ENCODE results near the gene PLEKHM1.
"Not testable (repeated sequence)": the region's sequence is repeated elsewhere in the genome, so short reads cannot be mapped to it uniquely, and the experiment has no call there.

The PLEKHM1 gene

GRCh38 chr17:45441526-45442310, 48.8 kb downstream of the PLEKHM1 start:
- Histone ChIP-seq H3K27ac (peak overlapping the region in 8 of 11 experiments; percentile 16 to 82 (median 55); a peak in 14 of 22 replicates), H3K9ac (peak overlapping the region in 6 of 11 experiments; percentile 5 to 73 (median 52); a peak in 8 of 22 replicates), H3K4me2 (peak overlapping the region; percentile 5 to 100 (median 74); a peak in 19 of 22 replicates)

DNA sequence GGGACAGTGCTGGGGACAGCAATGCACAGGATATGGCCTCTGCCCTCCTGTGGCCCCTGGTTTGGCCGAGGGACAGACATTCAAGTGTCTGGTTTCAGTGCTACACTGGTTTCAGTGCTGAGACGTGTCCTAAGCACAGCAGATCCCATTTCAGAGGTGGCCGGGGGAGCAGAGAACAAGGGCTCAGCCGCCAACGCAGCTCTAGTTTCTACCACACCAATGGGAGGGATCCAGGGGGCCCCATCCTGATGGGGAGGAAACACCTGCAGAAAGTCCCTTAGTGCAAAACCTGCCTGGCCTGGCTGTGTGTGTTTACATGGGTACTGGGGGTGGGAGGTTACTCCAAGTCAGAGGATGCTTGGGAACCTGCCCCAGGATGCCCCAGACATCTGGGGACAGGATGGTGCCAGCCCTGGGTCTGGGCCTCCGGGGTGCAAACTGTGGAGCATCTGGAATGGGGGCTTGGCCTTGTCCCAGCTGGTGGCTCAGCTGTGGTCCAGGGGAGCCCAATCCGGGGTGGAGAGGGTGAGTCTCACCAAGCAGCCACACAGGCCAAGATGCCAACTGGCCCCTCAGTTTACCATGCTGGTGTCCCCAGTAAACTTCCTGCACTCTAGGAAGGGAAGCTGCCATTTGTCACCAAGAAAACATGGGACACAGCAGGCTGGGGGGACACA, 49.5 kb downstream of the PLEKHM1 start:
- H3K9ac ChIP-seq = peak overlapping the region in 7 of 11 experiments; percentile 28 to 73 (median 48); a peak in 11 of 22 replicates

More at GRCh38 chr17:45441526-45442310, 48.8 kb downstream of the PLEKHM1 start:
- no peaks in the 10 kb centered on the region for H3K9me3 ChIP-seq (replicated peaks in 1 of 11)
- no peak overlapping the region for H3K4me3 ChIP-seq
- TF ChIP-seq Cebpa-rat (IDR thresholded peaks at IDR 0.05) = no peak
- H3K36me3 ChIP-seq = peaks cover 0 to 45% (median 26%) of the 10 kb centered on the region in 11 experiments; a peak in 18 of 22 replicates
- H3K27me3 ChIP-seq = no peaks in the 10 kb centered on the region
- peaks cover 0 to 61% (median 4%) of the 10 kb centered on the region in 11 experiments; a peak in 10 of 22 replicates for H4K20me1 ChIP-seq
- peaks cover 31 to 100% (median 96%) of the 10 kb centered on the region in 10 experiments for H3K4me1 ChIP-seq

DNA sequence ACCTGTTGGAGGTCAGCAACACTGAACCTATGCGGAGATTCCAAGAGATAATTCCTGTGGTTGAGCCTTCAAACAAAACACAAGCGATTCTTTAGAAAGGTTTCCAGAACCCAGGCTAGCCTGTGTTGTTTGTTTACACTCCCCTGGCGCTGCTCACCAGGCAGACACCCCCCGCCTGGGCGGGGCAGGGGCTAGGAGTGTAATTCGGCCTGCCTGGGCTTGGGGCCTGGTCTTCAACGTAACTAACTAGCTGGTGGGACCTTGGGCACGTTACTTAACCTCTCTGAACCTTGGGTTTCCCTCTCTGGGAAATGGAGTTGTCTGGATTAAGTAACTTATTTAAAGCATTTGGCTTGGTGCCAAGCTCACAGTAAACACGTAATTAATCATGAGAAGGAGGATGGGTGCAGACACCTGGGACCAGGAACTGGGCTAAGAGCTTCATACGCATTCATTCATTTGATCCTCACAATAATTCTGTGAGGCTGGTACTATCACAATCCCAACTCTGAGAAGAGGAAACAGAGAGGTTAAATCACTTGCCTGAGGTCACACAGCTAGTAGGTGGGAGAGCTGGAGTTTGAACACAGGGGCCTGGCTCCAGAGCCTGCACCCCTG, 50.3 kb downstream of the PLEKHM1 start:
- H3K4me2 ChIP-seq = peak overlapping the region in 9 of 11 experiments; percentile 45 to 100 (median 80); a peak in 18 of 22 replicates
- H3K27ac ChIP-seq = peak overlapping the region in 7 of 11 experiments; percentile 50 to 82 (median 64); a peak in 13 of 22 replicates
- peak overlapping the region in 6 of 11 experiments; percentile 30 to 73 (median 56); a peak in 9 of 22 replicates for H3K9ac ChIP-seq
- no peaks in the 10 kb centered on the region for H3K27me3 ChIP-seq
- H4K20me1 ChIP-seq = peaks cover 0 to 68% (median 10%) of the 10 kb centered on the region in 11 experiments; a peak in 11 of 22 replicates
- H3K36me3 ChIP-seq = peaks cover 0 to 55% (median 36%) of the 10 kb centered on the region in 11 experiments; a peak in 18 of 22 replicates
- no peaks in the 10 kb centered on the region for H3K9me3 ChIP-seq (replicated peaks in 1 of 11)
- H3K4me1 ChIP-seq = peaks cover 19 to 100% (median 96%) of the 10 kb centered on the region in 10 experiments
- H3K4me3 ChIP-seq = no peak overlapping the region
- no peak for TF ChIP-seq Cebpa-rat (IDR thresholded peaks at IDR 0.05)

More for the DNA sequence above, 49.5 kb downstream of the PLEKHM1 start:
- peaks cover 0 to 52% (median 33%) of the 10 kb centered on the region in 11 experiments; a peak in 18 of 22 replicates for H3K36me3 ChIP-seq
- H3K4me2 ChIP-seq = peak overlapping the region; percentile 5 to 100 (median 74); a peak in 18 of 22 replicates
- not testable (repeated sequence) for H3K4me3 ChIP-seq; H3K27me3 ChIP-seq; H3K9me3 ChIP-seq (replicated peaks in 1 of 11)
- peak overlapping the region in 8 of 11 experiments; percentile 16 to 82 (median 58); a peak in 15 of 22 replicates for H3K27ac ChIP-seq
- H4K20me1 ChIP-seq = peaks cover 0 to 66% (median 9%) of the 10 kb centered on the region in 11 experiments; a peak in 11 of 22 replicates
- H3K4me1 ChIP-seq = peaks cover 26 to 100% (median 96%) of the 10 kb centered on the region in 10 experiments

DNA sequence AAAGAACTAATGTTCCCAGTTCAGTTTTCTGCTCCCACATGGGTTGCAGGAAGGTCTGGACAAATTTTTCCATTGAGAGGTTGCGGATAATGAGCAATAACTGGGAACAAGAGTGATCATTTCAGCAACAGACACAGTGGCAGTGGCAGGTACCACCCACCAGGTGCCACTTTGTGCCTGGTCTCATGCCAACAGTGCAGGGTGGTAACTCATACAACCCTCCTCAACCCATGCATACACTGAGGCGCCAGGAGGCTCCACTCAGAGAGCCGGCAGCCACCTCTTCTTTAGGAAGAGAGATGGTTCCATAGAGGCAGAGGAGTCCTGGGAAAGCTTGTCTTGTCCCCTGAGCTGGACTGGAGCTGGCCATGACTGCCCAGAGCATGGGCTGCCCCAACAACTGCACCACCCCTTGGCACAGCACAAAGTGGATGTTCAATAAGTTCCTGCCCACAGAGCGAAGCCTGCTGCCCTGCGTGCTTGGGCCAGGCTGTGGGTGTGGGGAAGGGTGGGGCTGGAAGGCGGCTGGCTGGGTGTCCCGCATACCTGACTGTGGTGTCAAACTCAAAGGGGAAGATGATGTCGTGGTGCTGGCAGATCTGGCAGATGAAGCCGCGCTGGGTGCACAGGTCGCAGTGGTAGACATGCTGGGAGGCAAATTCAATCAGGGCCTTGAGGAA, 51.5 kb downstream of the PLEKHM1 start:
- Histone ChIP-seq H3K4me2 (peak overlapping the region in 8 of 11 experiments; percentile 64 to 100 (median 86); a peak in 15 of 22 replicates), H3K9me3 (replicated peaks in 1 of 11) (no peaks in the 10 kb centered on the region), H3K27me3 (no peaks in the 10 kb centered on the region), H3K9ac (peak overlapping the region in 2 of 11 experiments; percentile 33 to 65; a peak in 1 of 22 replicates), H3K4me1 (peaks cover 24 to 100% (median 96%) of the 10 kb centered on the region in 10 experiments), H3K27ac (peak overlapping the region in 4 of 11 experiments; percentile 23 to 82 (median 54); a peak in 5 of 22 replicates), H4K20me1 (peaks cover 0 to 64% (median 10%) of the 10 kb centered on the region in 11 experiments; a peak in 11 of 22 replicates), H3K4me3 (no peak overlapping the region), H3K36me3 (peaks cover 0 to 48% (median 31%) of the 10 kb centered on the region in 11 experiments; a peak in 16 of 22 replicates)
- no peak for TF ChIP-seq Cebpa-rat (IDR thresholded peaks at IDR 0.05)

DNA sequence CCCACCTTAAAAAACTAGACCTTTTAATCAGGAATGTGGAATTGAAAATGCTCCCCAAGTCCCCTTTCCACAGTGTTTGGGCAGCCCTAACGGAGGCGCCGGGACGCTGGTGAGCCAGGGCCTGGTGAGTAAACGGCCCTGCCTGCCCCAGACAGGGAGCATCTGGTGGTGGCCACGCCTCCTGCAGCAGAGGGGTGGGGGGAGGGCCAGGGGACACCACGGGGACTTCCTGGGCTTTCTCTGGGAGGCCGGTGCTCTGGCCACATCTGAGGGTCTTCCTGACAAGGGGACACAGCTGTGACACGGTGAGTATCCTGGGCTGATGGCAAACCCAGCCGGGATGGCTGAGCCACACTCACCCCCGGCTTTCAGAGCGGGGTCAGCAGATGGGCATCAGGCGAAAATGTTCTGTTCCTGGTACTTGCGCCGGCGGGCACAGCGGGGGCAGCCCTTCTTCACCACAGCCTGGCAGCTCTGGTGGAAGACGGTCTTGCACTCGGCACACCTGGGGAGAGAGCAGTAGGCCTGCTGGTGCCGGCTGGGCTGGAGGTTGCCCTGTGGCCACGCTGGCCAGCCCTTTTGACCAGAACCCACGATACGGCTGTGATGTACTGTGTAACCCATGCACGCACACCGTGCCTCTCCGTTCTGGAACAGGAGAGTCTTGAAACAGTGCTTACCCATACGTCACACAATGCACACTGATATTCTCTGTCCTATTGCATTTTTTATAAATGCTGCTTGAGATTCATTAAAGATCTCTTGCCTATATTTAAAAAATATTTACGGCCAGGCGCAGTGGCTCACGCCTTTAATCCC, 52.8 kb downstream of the PLEKHM1 start:
- Histone ChIP-seq H3K36me3 (peaks cover 0 to 45% (median 31%) of the 10 kb centered on the region in 11 experiments; a peak in 16 of 22 replicates), H3K4me2 (peak overlapping the region; percentile 56 to 100 (median 99)), H4K20me1 (peaks cover 0 to 63% (median 10%) of the 10 kb centered on the region in 11 experiments; a peak in 11 of 22 replicates), H3K27me3 (no peaks in the 10 kb centered on the region), H3K27ac (peak overlapping the region in 8 of 11 experiments; percentile 20 to 72 (median 56); a peak in 14 of 22 replicates), H3K9ac (peak overlapping the region in 8 of 11 experiments; percentile 29 to 69 (median 52); a peak in 12 of 22 replicates), H3K4me3 (peak overlapping the region in 2 of 10 experiments; percentile 5 to 7; a peak in 2 of 20 replicates), H3K4me1 (peaks cover 32 to 100% (median 100%) of the 10 kb centered on the region in 10 experiments), H3K9me3 (replicated peaks in 1 of 11) (no peaks in the 10 kb centered on the region)
- TF ChIP-seq Cebpa-rat (IDR thresholded peaks at IDR 0.05) = no peak

GRCh38 chr17:45436625-45437464, 53.7 kb downstream of the PLEKHM1 start:
- Histone ChIP-seq H3K4me2 (peak overlapping the region; percentile 56 to 100 (median 99)), H3K27me3 (no peaks in the 10 kb centered on the region; a peak in 1 of 22 replicates), H4K20me1 (peaks cover 0 to 57% (median 10%) of the 10 kb centered on the region in 11 experiments; a peak in 11 of 22 replicates), H3K27ac (peak overlapping the region in 8 of 11 experiments; percentile 20 to 72 (median 56); a peak in 13 of 22 replicates), H3K4me3 (peak overlapping the region in 1 of 10 experiments; percentile 5; a peak in 1 of 20 replicates), H3K36me3 (peaks cover 0 to 45% (median 31%) of the 10 kb centered on the region in 11 experiments; a peak in 16 of 22 replicates), H3K9ac (peak overlapping the region in 8 of 11 experiments; percentile 29 to 69 (median 49); a peak in 12 of 22 replicates), H3K4me1 (peaks cover 32 to 99% (median 96%) of the 10 kb centered on the region in 10 experiments), H3K9me3 (replicated peaks in 1 of 11) (no peaks in the 10 kb centered on the region)
- no peak for TF ChIP-seq Cebpa-rat (IDR thresholded peaks at IDR 0.05)

Measured in BLaER1 treated with 17β-estradiol and CSF1 and Interleukin-3, amounts not matched to agents 10 nM and 100 nM (cell line).